H9 (cell line): Measurements from ENCODE around the gene FSTL1. TPM values are rescaled to one million over a fixed set of nuclear protein-coding genes. Genes with fewer than 3 reads are reported as not detected.

Experiments
- DNase-seq: peaks from one replicate; pipeline ENCODE4 v3.0.0-alpha.2; 2017
- H2AFZ ChIP-seq: one replicate; pipeline ENCODE4 v1.6.1; 2013; ENCODE audit warnings: mild to moderate bottlenecking, low read length, control low read depth, moderate library complexity
- H2AK5ac ChIP-seq: 2 replicates; pipeline ENCODE4 v1.6.1; 2013; ENCODE audit warnings: low read length, control low read depth, mixed read lengths; ENCODE audit not compliant: insufficient read length
- H2BK120ac ChIP-seq: one replicate; pipeline ENCODE4 v1.6.1; 2013; ENCODE audit warnings: low read depth, mild to moderate bottlenecking, low read length, control low read depth, inconsistent platforms; ENCODE audit not compliant: poor library complexity, severe bottlenecking
- H2BK12ac ChIP-seq: 2 replicates; pipeline ENCODE4 v1.6.1; 2013; ENCODE audit warnings: low read length, control low read depth, mixed read lengths, low read depth; ENCODE audit not compliant: insufficient read length
- H2BK15ac ChIP-seq: 2 replicates; pipeline ENCODE4 v1.6.1; 2013; ENCODE audit warnings: low read depth, low read length, control low read depth
- H2BK20ac ChIP-seq: one replicate; pipeline ENCODE4 v1.6.1; 2013; ENCODE audit warnings: low read depth, mild to moderate bottlenecking, low read length, control low read depth, inconsistent platforms; ENCODE audit not compliant: poor library complexity, severe bottlenecking
- H2BK5ac ChIP-seq: 2 replicates; pipeline ENCODE4 v1.6.1; 2013; ENCODE audit warnings: low read length, control low read depth, mixed read lengths; ENCODE audit not compliant: insufficient read length
- H3K14ac ChIP-seq: 2 replicates; pipeline ENCODE4 v1.6.1; 2013; ENCODE audit warnings: low read length, control low read depth; ENCODE audit not compliant: insufficient read depth
- H3K18ac ChIP-seq: 2 replicates; pipeline ENCODE4 v1.6.1; 2013; ENCODE audit warnings: low read depth, mild to moderate bottlenecking, mixed read lengths, low read length, control low read depth; ENCODE audit not compliant: insufficient read length
- H3K23ac ChIP-seq: 2 replicates; pipeline ENCODE4 v1.6.1; 2013; ENCODE audit warnings: low read length, control low read depth, mixed read lengths, low read depth; ENCODE audit not compliant: insufficient read length
- H3K23me2 ChIP-seq: 2 replicates; pipeline ENCODE4 v1.6.1; 2013; ENCODE audit warnings: low read depth, mild to moderate bottlenecking, mixed read lengths, low read length, control low read depth; ENCODE audit not compliant: insufficient read length, poor library complexity, severe bottlenecking
- H3K27ac ChIP-seq: 2 replicates; pipeline ENCODE4 v1.5.1; 2013; ENCODE audit warnings: low read length, control low read depth, mixed read lengths, low read depth; ENCODE audit not compliant: insufficient read length
- H3K27me3 ChIP-seq: 2 replicates; pipeline ENCODE4 v1.6.1; 2013; ENCODE audit warnings: low read length, control low read depth, inconsistent platforms; ENCODE audit not compliant: insufficient read depth
- H3K4ac ChIP-seq: 2 replicates; pipeline ENCODE4 v1.6.1; 2013; ENCODE audit warnings: low read depth, mild to moderate bottlenecking, control low read depth, inconsistent platforms, low read length, moderate library complexity
- H3K4me1 ChIP-seq: 2 replicates; pipeline ENCODE4 v1.6.1; 2013; ENCODE audit warnings: low read length, control low read depth, inconsistent platforms; ENCODE audit not compliant: insufficient read depth
- H3K4me2 ChIP-seq: 2 replicates; pipeline ENCODE4 v1.6.1; 2013; ENCODE audit warnings: low read length, control low read depth, mixed read lengths; ENCODE audit not compliant: insufficient read length, insufficient read depth
- H3K56ac ChIP-seq: 2 replicates; pipeline ENCODE4 v1.6.1; 2013; ENCODE audit warnings: low read depth, mild to moderate bottlenecking, mixed read lengths, low read length, control low read depth; ENCODE audit not compliant: insufficient read length
- H3K79me1 ChIP-seq: 2 replicates; pipeline ENCODE4 v1.6.1; 2013; ENCODE audit warnings: low read depth, mild to moderate bottlenecking, moderate library complexity, low read length, control low read depth, inconsistent platforms; ENCODE audit not compliant: insufficient read depth, poor library complexity, severe bottlenecking
- H3K79me2 ChIP-seq: 2 replicates; pipeline ENCODE4 v1.6.1; 2013; ENCODE audit warnings: low read length, control low read depth, inconsistent platforms; ENCODE audit not compliant: insufficient read depth
- H3K9ac ChIP-seq: 2 replicates; pipeline ENCODE4 v1.6.1; 2013; ENCODE audit warnings: low read length, control low read depth, mixed read lengths; ENCODE audit not compliant: insufficient read length; ENCODE audit errors: extremely low read depth
- H3K9me3 ChIP-seq: one replicate; pipeline ENCODE4 v1.6.1; 2013; ENCODE audit warnings: low read depth, low read length, inconsistent platforms; ENCODE audit not compliant: control insufficient read depth
- H3T11ph ChIP-seq: one replicate; pipeline ENCODE4 v1.6.1; 2013; ENCODE audit warnings: mild to moderate bottlenecking, low read length, control low read depth, inconsistent platforms
- H4K20me1 ChIP-seq: one replicate; pipeline ENCODE4 v1.6.1; 2013; ENCODE audit not compliant: control insufficient read depth, insufficient read length, insufficient read depth
- H4K5ac ChIP-seq: 2 replicates; pipeline ENCODE4 v1.6.1; 2013; ENCODE audit warnings: low read depth, mild to moderate bottlenecking, mixed read lengths, low read length, control low read depth; ENCODE audit not compliant: insufficient read length
- H4K8ac ChIP-seq: replicated peaks from 2 replicates; pipeline ENCODE4 v1.6.1; 2013; ENCODE audit warnings: low read length, control low read depth, mixed read lengths, low read depth; ENCODE audit not compliant: insufficient read length
- H4K91ac ChIP-seq: 2 replicates; pipeline ENCODE4 v1.6.1; 2013; ENCODE audit warnings: low read depth, mild to moderate bottlenecking, moderate library complexity, mixed read lengths, low read length, control low read depth; ENCODE audit not compliant: insufficient read length
- H3K27ac Mint-ChIP-seq, 3 experiments: 2 replicates in 2 of 3; 3 replicates in 1 of 3; pipeline ENCODE4 v1.8.0; 2020 to 2021; ENCODE audit warnings: mixed read lengths in 3 of 3, mild to moderate bottlenecking in 1 of 3, moderate library complexity in 1 of 3
- H3K27me3 Mint-ChIP-seq: 2 replicates; pipeline ENCODE4 v1.8.0; 2021; ENCODE audit warnings: low read depth, mild to moderate bottlenecking, moderate library complexity, mixed read lengths
- H3K36me3 Mint-ChIP-seq, 3 experiments: 2 replicates in 2 of 3; 3 replicates in 1 of 3; pipeline ENCODE4 v1.8.0; 2020 to 2021; ENCODE audit warnings: low read depth in 3 of 3, mixed read lengths in 3 of 3; ENCODE audit not compliant: insufficient read depth in 1 of 3
- H3K4me1 Mint-ChIP-seq, 2 experiments: 2 replicates each; pipeline ENCODE4 v1.8.0; 2020; ENCODE audit warnings: mixed read lengths in 2 of 2
- H3K4me3 Mint-ChIP-seq, 2 experiments: 2 replicates in 1 of 2; 3 replicates in 1 of 2; pipeline ENCODE4 v1.8.0; 2020 to 2021; ENCODE audit warnings: mild to moderate bottlenecking in 2 of 2, mixed read lengths in 2 of 2, moderate library complexity in 1 of 2
- H3K9me3 Mint-ChIP-seq, 2 experiments: 2 replicates in 1 of 2; 3 replicates in 1 of 2; pipeline ENCODE4 v1.8.0; 2020; ENCODE audit warnings: mild to moderate bottlenecking in 2 of 2, mixed read lengths in 2 of 2, moderate library complexity in 1 of 2
- CTCF ChIP-seq: fragments of 200-600 bp; sonication (generic); conservative IDR thresholded peaks from 3 replicates; pipeline ENCODE4 v1.8.0; 2021; ENCODE audit warnings: antibody characterized with exemption, mild to moderate bottlenecking
- WGBS: extraction: QIAGEN DNeasy Blood & Tissue Kit; methylation state at CpG from one replicate; pipeline ENCODE4 v1.1.7; 2013; ENCODE audit warnings: missing lambda C conversion rate, low lambda C conversion rate, mixed read lengths; ENCODE audit not compliant: insufficient read length; ENCODE audit errors: extremely low coverage; 5-methylcytosine and 5-hydroxymethylcytosine counted together
- total RNA-seq: library from RNA; stranded (reverse); gene quantifications from 2 replicates; pipeline ENCODE4 v1.2.1, GENCODE V29; 2021

Gene FSTL1
- total RNA-seq, 1 experiment from 2014 or later, result 326 TPM

GRCh38 chr3:120415756-120416155 lies 35.0 kb downstream of the FSTL1 start:
- no CpG with 5 or more reads among the region's 6 CpGs for WGBS
- Mint-ChIP-seq H3K27ac (no peak overlapping the region), H3K27me3 (no peaks in the 10 kb centered on the region)

More at GRCh38 chr3:120415756-120416155, 35.0 kb downstream of the FSTL1 start:
- H2BK5ac ChIP-seq, result no peak overlapping the region
- H3K79me1 ChIP-seq, result no peaks in the 10 kb centered on the region
- H3K4me1 ChIP-seq, result peaks cover 6% of the 10 kb centered on the region; the same call in 1 of the 2 replicates
- Mint-ChIP-seq H3K4me3 (no peak overlapping the region), H3K36me3 (peaks cover 31 to 52% (median 52%) of the 10 kb centered on the region in 3 experiments), H3K4me1 (peaks cover 32% of the 10 kb centered on the region in 2 experiments), H3K9me3 (peaks cover 0 to 5% of the 10 kb centered on the region in 2 experiments; a peak in 3 of 5 replicates)
- H2BK15ac ChIP-seq, result no peak overlapping the region
- no peak overlapping the region for H3K27ac ChIP-seq
- no peak overlapping the region for H3K9ac ChIP-seq
- TF ChIP-seq CTCF, result no peak
- no peak overlapping the region for H3K23ac ChIP-seq
- H2BK120ac ChIP-seq, result no peak overlapping the region
- no peaks in the 10 kb centered on the region for H3K23me2 ChIP-seq
- H2AK5ac ChIP-seq, result no peak overlapping the region
- H2AFZ ChIP-seq, result no peak overlapping the region
- H3K79me2 ChIP-seq, result no peaks in the 10 kb centered on the region; the same call in 1 of the 2 replicates
- no peaks in the 10 kb centered on the region for H4K20me1 ChIP-seq
- no peak overlapping the region for H4K8ac ChIP-seq
- no peak overlapping the region for H4K5ac ChIP-seq
- no peak for DNase-seq
- no peak overlapping the region for H4K91ac ChIP-seq
- H3K56ac ChIP-seq, result no peak overlapping the region
- no peak overlapping the region for H3K4ac ChIP-seq
- no peak overlapping the region for H3K18ac ChIP-seq
- no peak overlapping the region for H3T11ph ChIP-seq
- H3K14ac ChIP-seq, result no peak overlapping the region
- H2BK12ac ChIP-seq, result no peak overlapping the region
- H2BK20ac ChIP-seq, result no peak overlapping the region
- H3K9me3 ChIP-seq, result no peaks in the 10 kb centered on the region
- H3K4me2 ChIP-seq, result no peak overlapping the region
- no peaks in the 10 kb centered on the region for H3K27me3 ChIP-seq
